Colonic mucosa (tissue), 4 donors: ENCODE results near the gene TRABD2A. TPM values are rescaled to one million over a fixed set of nuclear protein-coding genes. Genes with fewer than 3 reads are reported as not detected.

Experiments used
- DNase-seq: peaks from one replicate; pipeline ENCODE4 v3.0.0-alpha.2; 2020
- H3K27ac ChIP-seq: fragments of 200-600 bp; one replicate; pipeline ENCODE4 v1.8.0; 2021
- H3K27me3 ChIP-seq: fragments of 200-600 bp; one replicate; pipeline ENCODE4 v1.8.0; 2021
- H3K36me3 ChIP-seq: fragments of 200-600 bp; one replicate; pipeline ENCODE4 v1.8.0; 2021
- H3K4me1 ChIP-seq: fragments of 200-600 bp; one replicate; pipeline ENCODE4 v1.8.0; 2021; ENCODE audit warnings: mild to moderate bottlenecking
- H3K4me3 ChIP-seq: fragments of 200-600 bp; one replicate; pipeline ENCODE4 v1.8.0; 2021
- H3K9ac ChIP-seq, 2 donors: one replicate each; pipeline ENCODE4 v1.7.0; 2013; ENCODE audit warnings: control low read depth in 2 of 2, low read depth in 2 of 2, low read length in 2 of 2
- H3K9me3 ChIP-seq: fragments of 200-600 bp; one replicate; pipeline ENCODE4 v1.8.0; 2021
- CTCF ChIP-seq: fragments of 200-600 bp; IDR thresholded peaks from one replicate; pipeline ENCODE4 v1.8.0; 2022; ENCODE audit warnings: antibody characterized with exemption, mild to moderate bottlenecking
- intact Hi-C: fragments of 100-400 bp; cut with DNase I; formaldehyde crosslinking; loops from one replicate; pipeline ENCODE4 v1.14.1; 2022
- total RNA-seq, 2 donors: library from RNA; stranded (reverse); fragmentation: NEBNext Ultra II Directional in 1 of 2; extraction: Animal tissue kit (Norgen Biotek cat#: 25700) in 1 of 2; gene quantifications; one replicate each; pipeline ENCODE4 v1.2.1, GENCODE V29; 2021
- donor health status: healthy.
- donor health status: DM: no; HTN: no; CAD: no.
- donor health status: DM: no; HTN: no; CAD: no.

Gene TRABD2A
- total RNA-seq, 2 donors from 2014 or later = 88.1 to 158 TPM

- Histone ChIP-seq H3K9ac (no peak overlapping the region), H3K27me3 (no peaks in the 10 kb centered on the region), H3K36me3 (no peaks in the 10 kb centered on the region), H3K4me1 (no peaks in the 10 kb centered on the region), H3K27ac (no peak overlapping the region), H3K4me3 (no peak overlapping the region), H3K9me3 (no peaks in the 10 kb centered on the region)
- no peak for DNase-seq
- no peak for TF ChIP-seq CTCF
- intact Hi-C loops = no loop called here
These were observed 87.9 kb downstream of the TRABD2A start for GRCh38 chr2:84792856-84793522.

- Histone ChIP-seq H3K27me3 (no peaks in the 10 kb centered on the region), H3K36me3 (no peaks in the 10 kb centered on the region)
- intact Hi-C loops = no loop called here
These were observed 92.4 kb downstream of the TRABD2A start for GRCh38 chr2:84788498-84788897.

GRCh38 chr2:84788027-84788426 is 92.9 kb downstream of the TRABD2A start:
- Histone ChIP-seq H3K4me1 (no peaks in the 10 kb centered on the region), H3K27ac (no peak overlapping the region), H3K9me3 (no peaks in the 10 kb centered on the region), H3K4me3 (no peak overlapping the region), H3K36me3 (no peaks in the 10 kb centered on the region), H3K27me3 (no peaks in the 10 kb centered on the region), H3K9ac (no peak overlapping the region)
- intact Hi-C loops = no loop called here
- no peak for DNase-seq
- no peak for TF ChIP-seq CTCF

More at GRCh38 chr2:84788498-84788897, 92.4 kb downstream of the TRABD2A start:
- no peak for DNase-seq
- Histone ChIP-seq H3K4me3 (no peak overlapping the region), H3K27ac (no peak overlapping the region), H3K9me3 (no peaks in the 10 kb centered on the region), H3K9ac (no peak overlapping the region), H3K4me1 (no peaks in the 10 kb centered on the region)
- no peak for TF ChIP-seq CTCF

- intact Hi-C loops = no loop called here
These were observed 94.3 kb downstream of the TRABD2A start for GRCh38 chr2:84786601-84787000.

GRCh38 chr2:84785950-84786349 is 94.9 kb downstream of the TRABD2A start:
- no peaks in the 10 kb centered on the region for H3K36me3 ChIP-seq
- H3K27ac ChIP-seq = no peak overlapping the region
- no peak for TF ChIP-seq CTCF
- no peak overlapping the region for H3K9ac ChIP-seq
- peaks cover 13% of the 10 kb centered on the region for H3K4me1 ChIP-seq
- intact Hi-C loops = no loop called here
- no peaks in the 10 kb centered on the region for H3K9me3 ChIP-seq
- no peaks in the 10 kb centered on the region for H3K27me3 ChIP-seq
- DNase-seq = no peak
- H3K4me3 ChIP-seq = no peak overlapping the region

More at GRCh38 chr2:84786601-84787000, 94.3 kb downstream of the TRABD2A start:
- H3K4me3 ChIP-seq = no peak overlapping the region
- no peaks in the 10 kb centered on the region for H3K9me3 ChIP-seq
- H3K36me3 ChIP-seq = no peaks in the 10 kb centered on the region
- no peaks in the 10 kb centered on the region for H3K27me3 ChIP-seq
- no peak overlapping the region for H3K27ac ChIP-seq
- peaks cover 8% of the 10 kb centered on the region for H3K4me1 ChIP-seq
- H3K9ac ChIP-seq = no peak overlapping the region
- DNase-seq = no peak
- no peak for TF ChIP-seq CTCF
